Measurements from ENCODE around the gene ANKS1B.

- TF ChIP-seq CTCF (IDR thresholded peaks at IDR 0.05): no peak
- no peak for TF ChIP-seq POLR2A (IDR thresholded peaks at IDR 0.05)
Observed at GRCh38 chr12:98741556-98742265, 1243.0 kb downstream of the ANKS1B start.
